Measurements from ENCODE around the gene S100A8.

Gene S100A8

GRCh38 chr1:153390938-153391710 lies at the start of gene S100A8:
Gene S100A8 (minus strand): TSS chr1:153391073. CDS start chr1:153390535, 538 bp downstream.
- H3K9me3 ChIP-seq (ENCODE audit: control insufficient read depth, low read length), result no peaks in the 10 kb centered on the region
- no peak within 1 kb of the TSS for H3K4me3 ChIP-seq (ENCODE audit: low read length)
- no peaks in the 10 kb centered on the region for H3K36me3 ChIP-seq (ENCODE audit: control insufficient read depth, insufficient read depth, low read length)
- H3K9ac ChIP-seq (ENCODE audit: low read length), result no peak within 1 kb of the TSS
- H3K27me3 ChIP-seq (ENCODE audit: control insufficient read depth, insufficient read depth, low read length), result no peaks in the 10 kb centered on the region
- no peaks in the 10 kb centered on the region for H3K4me1 ChIP-seq (ENCODE audit: control insufficient read depth, insufficient read depth, low read length)

GRCh38 chr1:153439273-153439672 lies 48.4 kb upstream of the S100A8 start:
- Histone ChIP-seq H3K9ac (ENCODE audit: low read length) (no peak overlapping the region), H3K36me3 (ENCODE audit: control insufficient read depth, insufficient read depth, low read length) (no peaks in the 10 kb centered on the region)

GRCh38 chr1:153438599-153438998 lies 47.7 kb upstream of the S100A8 start:
- Histone ChIP-seq H3K4me1 (ENCODE audit: control insufficient read depth, insufficient read depth, low read length) (no peaks in the 10 kb centered on the region), H3K9ac (ENCODE audit: low read length) (no peak overlapping the region), H3K4me3 (ENCODE audit: low read length) (no peak overlapping the region), H3K27me3 (ENCODE audit: control insufficient read depth, insufficient read depth, low read length) (no peaks in the 10 kb centered on the region), H3K9me3 (ENCODE audit: control insufficient read depth, low read length) (no peaks in the 10 kb centered on the region), H3K36me3 (ENCODE audit: control insufficient read depth, insufficient read depth, low read length) (no peaks in the 10 kb centered on the region)

More at GRCh38 chr1:153439273-153439672, 48.4 kb upstream of the S100A8 start:
- H3K4me1 ChIP-seq (ENCODE audit: control insufficient read depth, insufficient read depth, low read length), result no peaks in the 10 kb centered on the region
- H3K9me3 ChIP-seq (ENCODE audit: control insufficient read depth, low read length), result no peaks in the 10 kb centered on the region
- no peak overlapping the region for H3K4me3 ChIP-seq (ENCODE audit: low read length)
- peaks cover 5% of the 10 kb centered on the region for H3K27me3 ChIP-seq (ENCODE audit: control insufficient read depth, insufficient read depth, low read length)

DNA sequence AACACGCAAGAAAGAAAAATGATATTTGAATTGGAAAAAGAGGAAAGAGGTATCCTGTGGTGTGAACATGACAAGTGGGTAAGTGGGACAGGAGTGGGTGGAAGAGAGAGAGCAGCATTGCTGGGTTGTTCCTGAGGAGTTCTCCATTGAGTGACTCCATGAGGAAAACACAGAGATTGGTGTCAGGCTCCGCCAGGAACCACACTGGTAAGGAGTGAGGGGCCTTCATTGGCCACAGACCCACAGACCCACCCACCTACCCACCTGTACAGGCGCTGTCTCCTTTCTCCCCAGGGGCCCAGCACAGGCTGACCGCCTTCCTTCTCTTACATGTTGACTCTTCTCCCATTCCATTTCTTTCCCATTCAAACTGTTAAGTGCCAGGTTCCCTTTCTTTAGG lies 46.4 kb upstream of the S100A8 start:
- H3K4me3 ChIP-seq (ENCODE audit: low read length), result no peak overlapping the region
- H3K9me3 ChIP-seq (ENCODE audit: control insufficient read depth, low read length), result no peaks in the 10 kb centered on the region
- no peaks in the 10 kb centered on the region for H3K36me3 ChIP-seq (ENCODE audit: control insufficient read depth, insufficient read depth, low read length)
- H3K9ac ChIP-seq (ENCODE audit: low read length), result no peak overlapping the region
- no peaks in the 10 kb centered on the region for H3K27me3 ChIP-seq (ENCODE audit: control insufficient read depth, insufficient read depth, low read length)
- no peaks in the 10 kb centered on the region for H3K4me1 ChIP-seq (ENCODE audit: control insufficient read depth, insufficient read depth, low read length)

DNA sequence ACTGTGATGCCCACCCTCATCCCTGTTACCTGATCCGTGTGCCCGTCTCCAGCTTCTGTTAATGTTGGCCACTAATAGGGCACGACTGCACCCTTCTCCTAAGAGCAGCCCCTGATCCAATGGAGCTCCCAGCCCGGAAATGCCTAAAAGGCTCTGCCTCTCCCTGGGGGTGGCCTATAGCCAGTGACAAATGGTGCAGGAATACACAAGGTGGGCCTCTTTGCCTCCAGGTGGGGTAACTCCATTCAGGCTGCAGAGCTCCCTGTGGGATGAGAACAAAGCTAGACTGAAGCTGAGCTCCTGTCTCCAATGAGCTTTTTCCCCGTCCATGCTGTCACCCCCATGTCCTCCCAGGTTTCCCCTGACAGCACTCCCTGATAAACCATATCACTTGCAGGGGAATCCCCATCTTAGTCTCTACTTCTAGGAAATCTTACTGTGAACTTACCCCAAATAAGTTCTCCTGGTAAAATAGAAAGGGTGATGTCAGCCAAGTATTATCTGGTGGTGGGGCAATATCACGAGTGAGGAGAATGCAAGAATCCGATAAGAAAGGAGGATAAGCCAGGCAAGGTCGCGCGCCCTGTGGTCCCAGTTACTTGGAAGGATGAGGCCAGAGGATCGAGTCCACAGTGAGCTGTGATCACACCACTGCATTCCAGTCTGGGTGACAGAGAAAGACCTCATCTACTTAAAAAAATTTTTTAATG lies 44.0 kb upstream of the S100A8 start:
- H3K36me3 ChIP-seq (ENCODE audit: control insufficient read depth, insufficient read depth, low read length), result no peaks in the 10 kb centered on the region
- no peaks in the 10 kb centered on the region for H3K4me1 ChIP-seq (ENCODE audit: control insufficient read depth, insufficient read depth, low read length)

GRCh38 chr1:153432874-153433681 lies 42.2 kb upstream of the S100A8 start:
- Histone ChIP-seq H3K27me3 (ENCODE audit: control insufficient read depth, insufficient read depth, low read length) (no peaks in the 10 kb centered on the region), H3K9ac (ENCODE audit: low read length) (no peak overlapping the region), H3K9me3 (ENCODE audit: control insufficient read depth, low read length) (no peaks in the 10 kb centered on the region), H3K4me3 (ENCODE audit: low read length) (no peak overlapping the region), H3K36me3 (ENCODE audit: control insufficient read depth, insufficient read depth, low read length) (no peaks in the 10 kb centered on the region), H3K4me1 (ENCODE audit: control insufficient read depth, insufficient read depth, low read length) (no peaks in the 10 kb centered on the region)

More for the DNA sequence above, 44.0 kb upstream of the S100A8 start:
- Histone ChIP-seq H3K9me3 (ENCODE audit: control insufficient read depth, low read length) (no peaks in the 10 kb centered on the region), H3K27me3 (ENCODE audit: control insufficient read depth, insufficient read depth, low read length) (no peaks in the 10 kb centered on the region), H3K4me3 (ENCODE audit: low read length) (no peak overlapping the region), H3K9ac (ENCODE audit: low read length) (no peak overlapping the region)

DNA sequence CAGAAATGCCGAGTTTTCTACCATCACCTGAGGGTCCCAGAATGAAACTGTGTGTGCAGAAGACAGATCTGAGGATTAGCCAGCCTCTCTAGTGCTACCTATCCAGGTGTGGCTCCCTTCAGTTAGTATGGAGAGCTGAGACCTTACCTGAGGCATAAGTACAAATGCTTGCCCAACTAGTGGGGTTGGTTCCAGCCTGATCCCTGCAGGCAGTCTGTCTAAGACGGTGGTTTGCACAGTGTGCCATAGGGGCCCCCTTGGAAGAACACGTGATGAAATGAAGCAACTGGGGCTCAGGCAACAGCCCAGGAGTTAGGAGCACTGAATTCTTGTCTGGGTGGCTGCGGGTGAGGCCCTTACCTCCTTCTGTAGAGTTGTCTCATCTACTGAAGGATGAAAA lies 41.1 kb upstream of the S100A8 start:
- no peaks in the 10 kb centered on the region for H3K4me1 ChIP-seq (ENCODE audit: control insufficient read depth, insufficient read depth, low read length)
- no peak overlapping the region for H3K4me3 ChIP-seq (ENCODE audit: low read length)
- no peaks in the 10 kb centered on the region for H3K36me3 ChIP-seq (ENCODE audit: control insufficient read depth, insufficient read depth, low read length)
- H3K9ac ChIP-seq (ENCODE audit: low read length), result no peak overlapping the region
- no peaks in the 10 kb centered on the region for H3K9me3 ChIP-seq (ENCODE audit: control insufficient read depth, low read length)
- no peaks in the 10 kb centered on the region for H3K27me3 ChIP-seq (ENCODE audit: control insufficient read depth, insufficient read depth, low read length)

DNA sequence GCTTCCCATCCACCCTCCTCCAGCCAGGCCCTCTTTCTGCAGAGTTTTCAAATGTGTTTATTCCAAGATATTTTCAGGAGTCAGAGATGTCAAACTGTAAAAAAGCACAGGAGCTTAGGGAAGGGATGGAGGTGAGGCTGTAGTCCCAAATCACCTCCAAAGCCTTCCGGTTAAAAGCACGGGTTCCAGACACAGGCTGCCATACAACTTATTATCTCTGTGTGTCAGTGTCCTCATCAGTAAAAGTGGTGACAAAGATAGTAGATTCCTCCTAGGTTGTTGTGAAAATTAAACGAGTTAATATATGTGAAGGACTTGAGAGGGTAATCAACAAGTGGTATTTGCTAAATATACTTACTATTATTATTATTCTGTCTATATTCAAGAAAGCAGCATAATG lies 40.6 kb upstream of the S100A8 start:
- no peaks in the 10 kb centered on the region for H3K27me3 ChIP-seq (ENCODE audit: control insufficient read depth, insufficient read depth, low read length)
- no peaks in the 10 kb centered on the region for H3K36me3 ChIP-seq (ENCODE audit: control insufficient read depth, insufficient read depth, low read length)
- H3K4me1 ChIP-seq (ENCODE audit: control insufficient read depth, insufficient read depth, low read length), result no peaks in the 10 kb centered on the region
- no peaks in the 10 kb centered on the region for H3K9me3 ChIP-seq (ENCODE audit: control insufficient read depth, low read length)
- no peak overlapping the region for H3K4me3 ChIP-seq (ENCODE audit: low read length)
- no peak overlapping the region for H3K9ac ChIP-seq (ENCODE audit: low read length)

GRCh38 chr1:153431002-153431401 lies 40.1 kb upstream of the S100A8 start:
- Histone ChIP-seq H3K9ac (ENCODE audit: low read length) (no peak overlapping the region), H3K4me3 (ENCODE audit: low read length) (no peak overlapping the region), H3K9me3 (ENCODE audit: control insufficient read depth, low read length) (no peaks in the 10 kb centered on the region), H3K36me3 (ENCODE audit: control insufficient read depth, insufficient read depth, low read length) (no peaks in the 10 kb centered on the region), H3K27me3 (ENCODE audit: control insufficient read depth, insufficient read depth, low read length) (no peaks in the 10 kb centered on the region), H3K4me1 (ENCODE audit: control insufficient read depth, insufficient read depth, low read length) (no peaks in the 10 kb centered on the region)

DNA sequence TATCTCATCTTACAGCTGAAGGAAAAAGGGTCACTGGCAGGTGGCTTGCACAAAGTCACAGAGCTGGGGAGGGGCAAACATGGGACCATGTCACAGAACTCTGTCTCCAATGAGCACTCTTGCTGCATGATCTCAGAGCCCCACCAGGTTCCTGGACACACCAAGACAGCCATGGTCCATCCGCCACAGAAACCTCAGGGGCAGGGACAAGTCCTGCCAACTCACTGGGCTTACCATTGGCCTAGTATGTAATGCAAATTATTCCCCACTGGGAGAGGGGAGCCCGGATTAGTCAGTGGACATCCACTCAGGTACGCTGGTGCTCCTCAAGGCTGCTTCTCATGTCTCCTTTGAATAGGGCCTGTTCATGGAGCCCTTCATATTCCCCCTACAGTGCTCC lies 39.7 kb upstream of the S100A8 start:
- no peaks in the 10 kb centered on the region for H3K27me3 ChIP-seq (ENCODE audit: control insufficient read depth, insufficient read depth, low read length)
- no peak overlapping the region for H3K4me3 ChIP-seq (ENCODE audit: low read length)
- no peaks in the 10 kb centered on the region for H3K36me3 ChIP-seq (ENCODE audit: control insufficient read depth, insufficient read depth, low read length)
- no peaks in the 10 kb centered on the region for H3K9me3 ChIP-seq (ENCODE audit: control insufficient read depth, low read length)
- no peak overlapping the region for H3K9ac ChIP-seq (ENCODE audit: low read length)
- no peaks in the 10 kb centered on the region for H3K4me1 ChIP-seq (ENCODE audit: control insufficient read depth, insufficient read depth, low read length)

- Histone ChIP-seq H3K27me3 (ENCODE audit: control insufficient read depth, insufficient read depth, low read length) (no peaks in the 10 kb centered on the region), H3K4me1 (ENCODE audit: control insufficient read depth, insufficient read depth, low read length) (no peaks in the 10 kb centered on the region), H3K9ac (ENCODE audit: low read length) (no peak overlapping the region), H3K4me3 (ENCODE audit: low read length) (no peak overlapping the region), H3K9me3 (ENCODE audit: control insufficient read depth, low read length) (no peaks in the 10 kb centered on the region), H3K36me3 (ENCODE audit: control insufficient read depth, insufficient read depth, low read length) (no peaks in the 10 kb centered on the region)
Measured at GRCh38 chr1:153430166-153430553, 39.3 kb upstream of the S100A8 start.
